Measurements from ENCODE around the gene TUBA8. TPM values are rescaled to one million over a fixed set of nuclear protein-coding genes. Genes with fewer than 3 reads are reported as not detected.

Gene TUBA8
- total RNA-seq, 1 experiment from 2014 or later: 0.50 TPM

Small RNAs within 50 kb of the gene (small RNA-seq; reads per million reads assigned to genes)
- 0 to 0.02 reads per million in 2 experiments for gene AC016027.5

Other genes starting within 250 kb of the TUBA8 start
- 36.6 and 68.3 TPM in 2 replicates for gene MICAL3, start 86.2 kb upstream of the TUBA8 start, total RNA-seq (2014; rRNA removed; shearing (Covaris generic))
- gene PEX26, start 32.8 kb upstream of the TUBA8 start, total RNA-seq (2014; rRNA removed; shearing (Covaris generic)): 33.7 and 38.7 TPM in 2 replicates
- 10.6 and 14.1 TPM in 2 replicates for gene USP18, start 39.4 kb downstream of the TUBA8 start, total RNA-seq (2014; rRNA removed; shearing (Covaris generic))

Measured in SK-MEL-5 (cell line).